ENCODE data around the gene CDK13. TPM values are rescaled to one million over a fixed set of nuclear protein-coding genes. Genes with fewer than 3 reads are reported as not detected.

The CDK13 gene
- total RNA-seq, 2 experiments from 2014 or later = 84.3 to 90.9 TPM

- Histone ChIP-seq H3K4me1 (ENCODE audit: insufficient read depth, low read length, poor library complexity, severe bottlenecking) (peaks cover 64% of the 10 kb centered on the region), H3K4me3 (ENCODE audit: low read depth, low read length, poor library complexity, severe bottlenecking) (peak overlapping the region; percentile 63), H3K36me3 (ENCODE audit: insufficient read depth, low read length) (peaks cover 79% of the 10 kb centered on the region), H4K20me1 (ENCODE audit: insufficient read depth, low read length) (peaks cover 36% of the 10 kb centered on the region), H3K9me3 (ENCODE audit: low read length) (peaks cover 19% of the 10 kb centered on the region; the same call in 1 of the 2 replicates), H3K9me2 (ENCODE audit: insufficient read depth, low read length) (no peaks in the 10 kb centered on the region), H3K4me2 (ENCODE audit: low read length) (peak overlapping the region; percentile 91), H2AFZ (ENCODE audit: low read length) (no peak overlapping the region), H3K27ac (ENCODE audit: low read depth, low read length, poor library complexity, severe bottlenecking) (peak overlapping the region; percentile 49), H3K79me2 (ENCODE audit: insufficient read depth, low read depth, low read length) (peaks cover 93% of the 10 kb centered on the region)
- peak; percentile 44 for DNase-seq (ENCODE audit: low spot score)
- intact Hi-C loops (cut with micrococcal nuclease; ENCODE audit: unreplicated experiment) = no loop called here
- no peak for TF ChIP-seq EZH2phosphoT487 (IDR thresholded peaks at IDR 0.05; ENCODE audit: borderline replicate concordance, low read depth, low read length)
- TF ChIP-seq, protein P1, sequence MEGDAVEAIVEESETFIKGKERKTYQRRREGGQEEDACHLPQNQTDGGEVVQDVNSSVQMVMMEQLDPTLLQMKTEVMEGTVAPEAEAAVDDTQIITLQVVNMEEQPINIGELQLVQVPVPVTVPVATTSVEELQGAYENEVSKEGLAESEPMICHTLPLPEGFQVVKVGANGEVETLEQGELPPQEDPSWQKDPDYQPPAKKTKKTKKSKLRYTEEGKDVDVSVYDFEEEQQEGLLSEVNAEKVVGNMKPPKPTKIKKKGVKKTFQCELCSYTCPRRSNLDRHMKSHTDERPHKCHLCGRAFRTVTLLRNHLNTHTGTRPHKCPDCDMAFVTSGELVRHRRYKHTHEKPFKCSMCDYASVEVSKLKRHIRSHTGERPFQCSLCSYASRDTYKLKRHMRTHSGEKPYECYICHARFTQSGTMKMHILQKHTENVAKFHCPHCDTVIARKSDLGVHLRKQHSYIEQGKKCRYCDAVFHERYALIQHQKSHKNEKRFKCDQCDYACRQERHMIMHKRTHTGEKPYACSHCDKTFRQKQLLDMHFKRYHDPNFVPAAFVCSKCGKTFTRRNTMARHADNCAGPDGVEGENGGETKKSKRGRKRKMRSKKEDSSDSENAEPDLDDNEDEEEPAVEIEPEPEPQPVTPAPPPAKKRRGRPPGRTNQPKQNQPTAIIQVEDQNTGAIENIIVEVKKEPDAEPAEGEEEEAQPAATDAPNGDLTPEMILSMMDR (conservative IDR thresholded peaks at IDR 0.05; ENCODE audit: low read length) = no peak
- BruUV-seq (replicated peaks) = no TSS peak
- ChIA-PET POLR2A (interaction anchor here (0.7 to 5.5 kb wide), 6 partner anchors 12 to 1172 kb away, joined by 3 to 85 read pairs (median 3); no protein-coding TSS in a partner anchor), CTCF (ENCODE audit: unreplicated experiment) (no interaction called here)
Measured at GRCh38 chr7:39958038-39958437, 8.0 kb downstream of the CDK13 start.

GRCh38 chr7:39967406-39968161 is 17.5 kb downstream of the CDK13 start:
- Histone ChIP-seq H3K27ac (ENCODE audit: low read depth, low read length, poor library complexity, severe bottlenecking) (no peak overlapping the region), H2AFZ (ENCODE audit: low read length) (no peak overlapping the region), H4K20me1 (ENCODE audit: insufficient read depth, low read length) (peaks cover 10% of the 10 kb centered on the region; the same call in 1 of the 2 replicates), H3K9me3 (ENCODE audit: low read length) (peaks cover 8% of the 10 kb centered on the region; the same call in 1 of the 2 replicates), H3K4me3 (ENCODE audit: low read depth, low read length, poor library complexity, severe bottlenecking) (no peak overlapping the region), H3K9me2 (ENCODE audit: insufficient read depth, low read length) (no peaks in the 10 kb centered on the region), H3K36me3 (ENCODE audit: insufficient read depth, low read length) (peaks cover 23% of the 10 kb centered on the region), H3K4me2 (ENCODE audit: low read length) (peak overlapping the region; percentile 62; the same call in 1 of the 2 replicates), H3K4me1 (ENCODE audit: insufficient read depth, low read length, poor library complexity, severe bottlenecking) (peaks cover 52% of the 10 kb centered on the region), H3K79me2 (ENCODE audit: insufficient read depth, low read depth, low read length) (peaks cover 85% of the 10 kb centered on the region)
- DNase-seq (ENCODE audit: low spot score) = no peak
- no peak for TF ChIP-seq EZH2phosphoT487 (IDR thresholded peaks at IDR 0.05; ENCODE audit: borderline replicate concordance, low read depth, low read length)
- TF ChIP-seq, protein P1 (conservative IDR thresholded peaks at IDR 0.05; ENCODE audit: low read length) = no peak
- intact Hi-C loops (cut with micrococcal nuclease; ENCODE audit: unreplicated experiment) = no loop called here
- POLR2A ChIA-PET = interaction anchor here (0.5 to 9.0 kb wide), 8 partner anchors 8 to 84 kb away, joined by 4 to 85 read pairs (median 6); no protein-coding TSS in a partner anchor
- CTCF ChIA-PET (ENCODE audit: unreplicated experiment) = no interaction called here
- BruUV-seq (replicated peaks) = no TSS peak

GRCh38 chr7:39969431-39969830 is 19.4 kb downstream of the CDK13 start:
- POLR2A ChIA-PET = interaction anchor here (1.1 to 9.0 kb wide), 5 partner anchors 9 to 34 kb away, joined by 4 to 85 read pairs (median 7); no protein-coding TSS in a partner anchor
- peaks cover 12% of the 10 kb centered on the region; the same call in 1 of the 2 replicates for H4K20me1 ChIP-seq (ENCODE audit: insufficient read depth, low read length)

More at GRCh38 chr7:39969431-39969830, 19.4 kb downstream of the CDK13 start:
- peaks cover 30% of the 10 kb centered on the region for H3K36me3 ChIP-seq (ENCODE audit: insufficient read depth, low read length)
- H3K4me3 ChIP-seq (ENCODE audit: low read depth, low read length, poor library complexity, severe bottlenecking) = peak overlapping the region; percentile 39
- CTCF ChIA-PET (ENCODE audit: unreplicated experiment) = no interaction called here
- peak overlapping the region; percentile 62 for H3K4me2 ChIP-seq (ENCODE audit: low read length)
- no peaks in the 10 kb centered on the region for H3K9me2 ChIP-seq (ENCODE audit: insufficient read depth, low read length)
- no peak for DNase-seq (ENCODE audit: low spot score)
- TF ChIP-seq EZH2phosphoT487 (IDR thresholded peaks at IDR 0.05; ENCODE audit: borderline replicate concordance, low read depth, low read length) = no peak
- TF ChIP-seq, protein P1 (conservative IDR thresholded peaks at IDR 0.05; ENCODE audit: low read length) = no peak
- peak overlapping the region; percentile 81 for H3K27ac ChIP-seq (ENCODE audit: low read depth, low read length, poor library complexity, severe bottlenecking)
- H3K4me1 ChIP-seq (ENCODE audit: insufficient read depth, low read length, poor library complexity, severe bottlenecking) = peaks cover 71% of the 10 kb centered on the region
- BruUV-seq (replicated peaks) = no TSS peak
- intact Hi-C loops (cut with micrococcal nuclease; ENCODE audit: unreplicated experiment) = no loop called here
- H2AFZ ChIP-seq (ENCODE audit: low read length) = no peak overlapping the region
- H3K9me3 ChIP-seq (ENCODE audit: low read length) = peaks cover 8% of the 10 kb centered on the region; the same call in 1 of the 2 replicates
- H3K79me2 ChIP-seq (ENCODE audit: insufficient read depth, low read depth, low read length) = peaks cover 94% of the 10 kb centered on the region
